Measurements from ENCODE around the gene NEGR1. TPM values are rescaled to one million over a fixed set of nuclear protein-coding genes. Genes with fewer than 3 reads are reported as not detected.

NEGR1 gene
- total RNA-seq, 4 donors from 2014 or later, result 4.1 to 12.4 (median 10.2) TPM

DNA sequence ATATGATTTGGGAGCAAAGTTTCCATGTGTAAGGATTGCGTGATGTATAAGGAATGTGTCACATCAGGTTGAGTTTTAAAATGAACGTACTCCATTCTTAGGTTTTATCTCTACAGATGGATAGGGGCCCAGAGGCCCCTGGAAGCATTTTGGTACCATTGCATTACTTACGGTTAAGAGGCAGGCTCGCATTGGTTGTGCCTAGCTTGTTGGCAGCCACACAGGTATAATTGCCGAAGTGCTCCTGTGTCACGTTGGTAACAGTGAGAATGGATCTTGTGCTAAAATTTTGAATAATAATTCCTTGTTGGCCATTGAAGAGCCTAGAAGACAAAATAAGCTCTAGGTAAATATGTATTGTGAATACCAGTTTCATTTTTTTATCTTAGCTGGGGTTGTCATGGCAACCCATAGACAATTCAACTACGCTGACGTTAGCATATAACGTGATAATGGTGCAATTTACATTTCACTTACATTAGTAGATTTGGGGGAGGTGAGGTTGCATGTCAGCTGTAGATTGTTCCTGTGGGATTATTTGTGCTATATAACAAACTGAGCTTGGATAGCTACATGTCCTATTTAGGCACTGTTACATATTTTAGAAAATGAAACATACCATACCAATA is 689.6 kb downstream of the NEGR1 start:
- intact Hi-C loops (cut with DNase I), result no loop called here
- Histone ChIP-seq H3K36me3 (no peaks in the 10 kb centered on the region), H3K9me3 (no peaks in the 10 kb centered on the region), H3K27me3 (no peaks in the 10 kb centered on the region), H3K4me1 (no peaks in the 10 kb centered on the region), H3K27ac (no peak overlapping the region), H3K4me3 (replicated peaks in 1 of 3) (no peak overlapping the region)
- 74% methylated on average over 9 of the region's 9 CpGs for WGBS, 2 donors
- DNase-seq, result no peak
- TF ChIP-seq, protein P1, sequence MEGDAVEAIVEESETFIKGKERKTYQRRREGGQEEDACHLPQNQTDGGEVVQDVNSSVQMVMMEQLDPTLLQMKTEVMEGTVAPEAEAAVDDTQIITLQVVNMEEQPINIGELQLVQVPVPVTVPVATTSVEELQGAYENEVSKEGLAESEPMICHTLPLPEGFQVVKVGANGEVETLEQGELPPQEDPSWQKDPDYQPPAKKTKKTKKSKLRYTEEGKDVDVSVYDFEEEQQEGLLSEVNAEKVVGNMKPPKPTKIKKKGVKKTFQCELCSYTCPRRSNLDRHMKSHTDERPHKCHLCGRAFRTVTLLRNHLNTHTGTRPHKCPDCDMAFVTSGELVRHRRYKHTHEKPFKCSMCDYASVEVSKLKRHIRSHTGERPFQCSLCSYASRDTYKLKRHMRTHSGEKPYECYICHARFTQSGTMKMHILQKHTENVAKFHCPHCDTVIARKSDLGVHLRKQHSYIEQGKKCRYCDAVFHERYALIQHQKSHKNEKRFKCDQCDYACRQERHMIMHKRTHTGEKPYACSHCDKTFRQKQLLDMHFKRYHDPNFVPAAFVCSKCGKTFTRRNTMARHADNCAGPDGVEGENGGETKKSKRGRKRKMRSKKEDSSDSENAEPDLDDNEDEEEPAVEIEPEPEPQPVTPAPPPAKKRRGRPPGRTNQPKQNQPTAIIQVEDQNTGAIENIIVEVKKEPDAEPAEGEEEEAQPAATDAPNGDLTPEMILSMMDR (IDR thresholded peaks at IDR 0.05), result no peak
- no peak for TF ChIP-seq POLR2A (IDR thresholded peaks at IDR 0.05)

DNA sequence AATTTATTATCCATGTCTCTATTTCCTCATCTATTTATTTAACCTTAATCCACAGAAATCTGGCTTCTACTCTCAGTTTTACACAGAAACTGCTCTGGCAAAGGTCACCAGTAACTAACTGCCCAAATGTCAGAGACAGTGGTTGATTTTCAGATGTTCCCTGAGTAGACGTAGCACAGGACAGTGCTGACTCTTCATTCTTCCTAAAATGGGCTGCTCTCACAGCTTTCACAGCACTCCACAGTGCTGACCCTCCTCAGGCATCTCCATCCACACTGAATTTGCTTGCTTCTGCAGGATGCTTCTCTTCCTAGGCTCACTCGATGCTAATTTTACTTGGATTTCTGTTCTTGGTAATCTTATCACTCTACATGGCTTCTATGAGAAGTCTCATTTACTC is 693.3 kb downstream of the NEGR1 start:
- WGBS, 2 donors, result 73 to 81% methylated on average over 2 of the region's 2 CpGs
- H3K9me3 ChIP-seq, result no peaks in the 10 kb centered on the region
- TF ChIP-seq, protein P1 (IDR thresholded peaks at IDR 0.05), result no peak
- TF ChIP-seq POLR2A (IDR thresholded peaks at IDR 0.05), result no peak
- H3K27ac ChIP-seq, result no peak overlapping the region
- no peaks in the 10 kb centered on the region for H3K4me1 ChIP-seq
- H3K4me3 ChIP-seq (replicated peaks in 1 of 3), result no peak overlapping the region
- H3K27me3 ChIP-seq, result no peaks in the 10 kb centered on the region
- intact Hi-C loops (cut with DNase I), result no loop called here
- DNase-seq, result no peak
- H3K36me3 ChIP-seq, result no peaks in the 10 kb centered on the region

DNA sequence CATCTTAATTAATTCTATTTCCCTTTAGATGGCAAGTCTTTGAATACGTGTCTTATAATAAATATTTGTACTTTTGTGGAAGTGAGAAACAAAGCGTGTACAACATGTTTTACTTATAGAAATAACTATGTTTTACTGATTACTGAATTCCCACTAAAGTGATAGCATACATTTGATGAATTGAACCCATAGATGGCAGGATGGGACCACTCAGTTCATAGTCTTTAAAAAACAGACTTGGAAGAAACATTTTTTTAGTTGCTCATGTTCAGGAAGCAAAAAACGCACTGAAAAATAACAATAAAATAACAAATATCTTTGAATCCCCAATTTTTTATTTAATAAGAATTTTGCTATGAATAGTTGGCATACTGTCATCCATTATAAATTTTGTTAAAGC is 694.4 kb downstream of the NEGR1 start:
- intact Hi-C loops (cut with DNase I), result no loop called here
- Histone ChIP-seq H3K27me3 (no peaks in the 10 kb centered on the region), H3K4me1 (no peaks in the 10 kb centered on the region), H3K36me3 (no peaks in the 10 kb centered on the region), H3K4me3 (replicated peaks in 1 of 3) (no peak overlapping the region), H3K27ac (no peak overlapping the region), H3K9me3 (no peaks in the 10 kb centered on the region)
- no peak for TF ChIP-seq POLR2A (IDR thresholded peaks at IDR 0.05)
- TF ChIP-seq, protein P1 (IDR thresholded peaks at IDR 0.05), result peak in 4 of 6 experiments; percentile 10 to 59 (median 52)
- 49 to 54% methylated on average over 3 of the region's 3 CpGs for WGBS, 2 donors
- DNase-seq, result no peak

- no peak for TF ChIP-seq POLR2A (IDR thresholded peaks at IDR 0.05)
- TF ChIP-seq, protein P1 (IDR thresholded peaks at IDR 0.05), result no peak
- WGBS, 2 donors, result 85 to 90% methylated on average over 3 of the region's 3 CpGs
- no peak overlapping the region for H3K27ac ChIP-seq
- H3K9me3 ChIP-seq, result no peaks in the 10 kb centered on the region
- DNase-seq, result no peak
- H3K4me3 ChIP-seq (replicated peaks in 1 of 3), result no peak overlapping the region
- no peaks in the 10 kb centered on the region for H3K4me1 ChIP-seq
- H3K36me3 ChIP-seq, result no peaks in the 10 kb centered on the region
- no peaks in the 10 kb centered on the region for H3K27me3 ChIP-seq
- intact Hi-C loops (cut with DNase I), result no loop called here
Observed at GRCh38 chr1:71586030-71586429, 696.3 kb downstream of the NEGR1 start.

DNA sequence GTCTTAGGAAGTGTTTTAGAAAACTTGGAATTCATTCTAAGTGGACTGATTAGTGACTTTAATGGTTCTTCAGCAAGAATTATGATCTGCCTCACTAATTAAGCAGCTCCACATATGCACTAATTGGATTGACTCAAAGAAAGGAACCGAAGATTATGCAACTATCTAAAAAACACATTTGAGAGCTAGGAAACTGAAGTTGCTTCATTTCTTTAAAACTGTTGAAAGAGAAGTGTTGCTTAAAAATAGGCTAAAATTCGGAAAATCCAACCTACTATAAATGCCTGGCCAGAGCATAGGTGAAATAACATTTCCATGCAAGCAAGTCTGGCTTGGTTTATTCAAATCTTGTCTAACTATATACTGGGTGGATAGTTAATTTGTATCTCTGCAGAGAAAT is 698.6 kb downstream of the NEGR1 start:
- Histone ChIP-seq H3K27me3 (no peaks in the 10 kb centered on the region), H3K27ac (no peak overlapping the region), H3K4me3 (replicated peaks in 1 of 3) (no peak overlapping the region), H3K4me1 (no peaks in the 10 kb centered on the region), H3K36me3 (no peaks in the 10 kb centered on the region), H3K9me3 (no peaks in the 10 kb centered on the region)
- WGBS, 2 donors, result 85 to 87% methylated on average over 2 of the region's 2 CpGs
- no peak for TF ChIP-seq POLR2A (IDR thresholded peaks at IDR 0.05)
- TF ChIP-seq, protein P1 (IDR thresholded peaks at IDR 0.05), result no peak
- no peak for DNase-seq
- intact Hi-C loops (cut with DNase I), result no loop called here

Measured in thyroid gland (tissue), 4 donors.